Measurements from ENCODE around the gene TEX2.
"Not testable (repeated sequence)": the region's sequence is repeated elsewhere in the genome, so short reads cannot be mapped to it uniquely, and the experiment has no call there.

TEX2 gene

GRCh38 chr17:64236827-64237403 lies 26.1 kb downstream of the TEX2 start:
- no peak for DNase-seq (ENCODE audit: low read depth)

GRCh38 chr17:64234961-64235360 lies 28.1 kb downstream of the TEX2 start:
- DNase-seq (ENCODE audit: low read depth): no peak

- no peak for DNase-seq (ENCODE audit: low read depth)
These were observed 30.4 kb downstream of the TEX2 start for GRCh38 chr17:64232466-64233262.

DNA sequence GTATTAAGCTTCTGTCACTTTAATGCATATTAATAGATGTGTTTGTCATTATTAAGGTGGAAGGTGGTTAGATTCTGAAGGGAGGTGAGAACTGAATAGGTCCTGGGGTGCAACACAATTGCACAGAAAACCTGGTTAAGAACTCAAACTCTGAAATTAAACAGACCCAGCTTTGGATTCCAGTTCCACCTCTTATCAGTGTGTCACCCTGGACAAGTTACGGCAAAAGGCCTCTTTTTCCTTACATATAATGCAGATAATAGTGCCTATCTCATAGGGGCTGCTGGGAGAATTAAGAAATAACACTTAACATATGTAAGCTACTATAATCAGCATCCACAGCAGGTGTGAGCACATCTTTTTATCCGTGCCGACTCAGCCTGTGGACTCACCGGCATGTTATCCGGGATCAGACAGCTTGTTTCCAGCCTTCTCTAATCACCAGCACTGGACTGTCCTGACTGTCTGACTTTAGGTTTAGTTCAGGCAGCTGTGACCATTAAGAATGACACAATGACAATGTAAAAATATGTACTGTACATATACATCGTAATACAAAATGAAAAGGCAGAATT lies 31.4 kb downstream of the TEX2 start:
- no peak for DNase-seq (ENCODE audit: low read depth)

DNA sequence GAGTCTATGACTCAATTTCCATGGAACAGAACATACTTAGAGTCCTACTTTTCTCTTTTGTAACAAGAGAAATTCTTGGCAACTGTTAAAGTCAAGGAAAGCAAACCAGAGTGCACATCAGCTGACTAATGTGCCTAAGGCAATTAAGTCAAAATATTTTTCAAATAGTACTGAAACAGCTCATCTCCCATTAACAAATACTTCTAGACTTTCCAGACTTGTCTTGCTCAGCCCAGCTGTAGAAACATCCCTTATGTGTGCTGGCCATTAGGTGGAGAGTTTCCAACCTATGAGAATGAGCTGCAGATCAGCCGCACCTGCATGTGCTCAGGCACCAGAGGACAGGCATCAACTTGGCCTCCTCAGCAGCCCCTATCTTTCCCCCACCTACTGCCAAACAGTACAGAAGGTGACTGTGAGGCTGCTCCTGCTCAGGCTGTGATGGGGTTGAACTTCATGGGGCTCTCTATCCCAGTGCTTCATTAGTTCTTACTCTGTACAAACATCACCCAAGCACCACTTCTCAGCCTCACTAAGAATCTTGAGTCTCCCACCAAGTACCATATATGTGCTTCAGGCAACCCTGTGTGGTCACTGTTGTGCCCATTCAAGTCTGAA lies 32.2 kb downstream of the TEX2 start:
- peak; percentile 86 for DNase-seq (ENCODE audit: low read depth)

DNA sequence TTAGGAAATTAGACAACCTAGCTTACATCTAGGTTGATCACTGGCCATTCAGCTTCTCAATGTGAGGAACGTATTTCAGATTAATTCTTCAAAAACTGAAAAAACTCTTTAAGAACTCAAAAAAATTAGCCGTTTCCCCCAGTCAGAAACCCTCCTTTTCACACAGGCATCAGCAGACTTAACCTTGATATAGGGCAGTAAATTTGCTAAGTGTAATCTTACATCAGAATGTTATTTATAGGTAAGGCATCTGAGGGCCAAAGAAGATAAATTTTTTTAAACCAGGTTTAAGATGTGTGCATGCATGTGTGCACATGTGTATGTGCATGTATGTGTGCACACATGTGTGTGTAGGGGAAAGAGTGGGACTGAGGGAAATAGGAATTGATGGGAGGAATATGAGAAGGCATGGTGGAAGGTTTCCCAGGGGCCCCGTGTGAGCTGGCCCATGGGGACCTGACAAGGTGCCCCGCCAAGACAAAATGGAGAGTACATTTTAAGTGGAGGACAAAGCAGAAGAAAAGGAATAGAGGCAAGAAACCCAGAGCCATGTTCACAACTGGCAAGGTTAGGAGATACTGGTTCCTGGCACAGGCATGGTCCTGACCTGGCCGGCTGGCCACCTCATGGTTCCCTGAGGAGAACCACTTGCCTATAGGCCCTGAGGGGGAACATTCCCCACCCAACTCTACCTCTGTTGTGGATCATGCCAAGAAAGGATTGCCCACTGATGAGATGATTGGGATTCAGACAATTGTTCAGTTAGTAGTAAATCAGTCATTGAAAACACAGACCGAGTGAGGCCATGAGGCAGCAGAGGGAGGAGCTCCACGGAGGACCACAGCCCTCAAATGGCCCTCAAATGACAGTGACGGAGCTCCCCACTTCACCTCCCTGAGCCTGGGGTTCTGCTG lies 33.0 kb downstream of the TEX2 start:
- no peak for DNase-seq (ENCODE audit: low read depth)

DNA sequence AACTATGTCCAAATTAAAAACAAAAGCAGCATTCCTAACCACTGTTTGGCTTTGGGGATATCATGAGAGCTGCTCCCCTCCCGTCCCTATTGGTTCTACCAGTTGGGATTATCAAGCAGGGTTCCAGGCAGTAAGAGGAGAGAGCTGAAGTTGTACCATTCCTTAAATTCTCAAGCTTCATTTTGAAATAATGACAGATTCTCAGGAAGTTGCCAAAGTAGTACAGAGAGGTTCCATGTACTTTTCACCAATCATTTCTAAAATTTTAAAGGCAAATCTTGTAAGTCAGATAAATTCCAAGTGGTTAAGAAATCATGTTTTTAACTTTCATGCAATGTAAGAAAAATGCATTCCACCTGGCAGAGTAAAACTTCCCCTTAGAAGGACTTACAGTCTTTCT lies 36.9 kb downstream of the TEX2 start:
- DNase-seq (ENCODE audit: low read depth): no peak

- DNase-seq (ENCODE audit: low read depth): no peak
These were observed 37.6 kb downstream of the TEX2 start for GRCh38 chr17:64225410-64225809.

DNA sequence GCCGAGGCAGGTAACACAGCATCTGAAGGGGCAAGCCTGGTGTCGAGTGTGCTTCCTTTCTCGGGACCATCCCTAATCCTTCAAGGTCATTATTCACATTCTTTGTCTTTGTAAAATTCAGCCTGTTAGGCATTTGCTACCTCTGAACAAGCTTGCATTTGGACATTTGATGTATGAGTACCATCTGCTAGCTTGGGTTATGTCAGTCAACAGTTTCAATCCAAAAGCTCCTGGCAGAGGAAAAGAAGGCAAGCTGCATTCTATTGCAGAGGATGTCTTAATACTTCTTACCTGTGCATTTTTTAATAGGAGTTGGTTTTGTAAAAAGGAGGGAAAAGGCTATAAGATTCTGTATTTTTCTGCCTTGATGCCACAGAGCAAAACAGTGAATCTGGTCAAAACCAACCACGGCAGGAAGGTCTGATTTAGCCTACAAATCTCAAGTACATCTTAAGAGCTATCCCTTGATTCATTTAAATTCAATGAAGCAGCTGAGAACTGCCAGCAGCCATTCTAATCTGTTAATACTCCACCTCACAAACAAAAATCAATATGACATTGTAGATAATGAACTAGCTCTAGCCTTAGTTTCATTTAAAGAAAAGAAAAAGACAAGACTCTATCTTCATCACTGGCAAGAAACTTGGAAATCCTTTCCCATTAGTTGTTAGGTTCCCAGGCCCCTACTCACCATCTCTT lies 39.0 kb downstream of the TEX2 start:
- no peak for DNase-seq (ENCODE audit: low read depth)

DNA sequence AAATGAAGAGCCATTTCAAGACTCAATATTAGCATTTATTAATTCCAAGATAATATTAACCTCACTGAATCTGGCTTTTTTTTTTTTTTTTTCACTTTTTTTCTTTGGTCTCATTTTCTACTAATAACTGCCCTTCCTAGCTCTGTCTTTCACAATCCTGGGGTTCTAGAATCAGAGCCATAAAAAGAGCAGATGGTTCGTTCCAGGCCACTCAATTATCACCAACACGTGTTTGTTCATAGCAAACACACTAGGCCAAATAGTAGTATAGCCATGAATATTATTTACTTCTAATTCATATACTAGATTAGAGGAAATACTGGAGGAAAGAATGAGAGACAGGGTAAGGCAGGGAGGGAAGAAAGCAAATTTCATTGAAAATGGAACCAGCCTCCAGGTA lies 39.8 kb downstream of the TEX2 start:
- no peak for DNase-seq (ENCODE audit: low read depth)

- DNase-seq (ENCODE audit: low read depth): no peak
These were observed 41.4 kb downstream of the TEX2 start for GRCh38 chr17:64221679-64222078.

GRCh38 chr17:64220604-64221003 lies 42.5 kb downstream of the TEX2 start:
- DNase-seq (ENCODE audit: low read depth): not testable (repeated sequence)

GRCh38 chr17:64219571-64219970 lies 43.5 kb downstream of the TEX2 start:
- no peak for DNase-seq (ENCODE audit: low read depth)

DNA sequence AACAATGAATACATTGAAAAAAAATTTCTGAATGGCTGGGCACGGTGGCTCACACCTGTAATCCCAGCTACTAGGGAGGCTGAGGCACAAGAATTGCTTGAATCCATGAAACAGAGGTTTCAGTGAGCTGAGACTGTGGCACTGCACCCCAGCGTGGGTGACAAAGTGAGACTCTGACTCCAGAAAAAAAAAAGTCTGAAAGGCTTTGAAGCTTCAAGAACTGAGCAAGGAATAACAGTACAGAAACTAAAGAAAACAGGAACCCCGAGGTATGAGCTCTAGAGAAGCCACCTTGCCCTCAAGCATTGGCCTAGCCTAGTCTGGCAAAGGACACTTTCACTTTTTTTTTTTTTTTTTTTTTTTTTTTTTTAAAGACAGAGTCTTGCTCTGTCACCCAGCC lies 45.0 kb downstream of the TEX2 start:
- no peak for DNase-seq (ENCODE audit: low read depth)

DNA sequence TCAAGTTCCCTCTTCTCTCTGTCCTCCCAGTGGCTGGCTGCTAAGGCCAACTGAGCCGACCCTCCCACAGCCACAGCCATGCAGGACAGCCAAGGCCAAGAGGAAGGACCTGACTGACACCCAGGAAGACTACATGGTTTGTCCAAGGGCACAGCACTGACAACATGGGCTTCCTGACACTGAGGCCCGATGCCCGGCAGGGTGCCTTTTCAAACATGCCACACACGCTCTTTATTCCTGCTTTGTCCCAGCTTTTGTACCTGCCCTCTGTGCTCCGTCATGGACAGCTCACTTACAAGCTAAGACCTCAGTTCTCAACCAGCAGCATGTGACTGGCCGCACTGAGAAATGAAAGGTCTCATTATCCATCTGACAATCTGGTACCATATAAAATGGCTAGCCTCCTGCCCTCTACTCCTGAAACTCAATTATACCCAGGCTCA lies 45.8 kb downstream of the TEX2 start:
- DNase-seq (ENCODE audit: low read depth): no peak

DNA sequence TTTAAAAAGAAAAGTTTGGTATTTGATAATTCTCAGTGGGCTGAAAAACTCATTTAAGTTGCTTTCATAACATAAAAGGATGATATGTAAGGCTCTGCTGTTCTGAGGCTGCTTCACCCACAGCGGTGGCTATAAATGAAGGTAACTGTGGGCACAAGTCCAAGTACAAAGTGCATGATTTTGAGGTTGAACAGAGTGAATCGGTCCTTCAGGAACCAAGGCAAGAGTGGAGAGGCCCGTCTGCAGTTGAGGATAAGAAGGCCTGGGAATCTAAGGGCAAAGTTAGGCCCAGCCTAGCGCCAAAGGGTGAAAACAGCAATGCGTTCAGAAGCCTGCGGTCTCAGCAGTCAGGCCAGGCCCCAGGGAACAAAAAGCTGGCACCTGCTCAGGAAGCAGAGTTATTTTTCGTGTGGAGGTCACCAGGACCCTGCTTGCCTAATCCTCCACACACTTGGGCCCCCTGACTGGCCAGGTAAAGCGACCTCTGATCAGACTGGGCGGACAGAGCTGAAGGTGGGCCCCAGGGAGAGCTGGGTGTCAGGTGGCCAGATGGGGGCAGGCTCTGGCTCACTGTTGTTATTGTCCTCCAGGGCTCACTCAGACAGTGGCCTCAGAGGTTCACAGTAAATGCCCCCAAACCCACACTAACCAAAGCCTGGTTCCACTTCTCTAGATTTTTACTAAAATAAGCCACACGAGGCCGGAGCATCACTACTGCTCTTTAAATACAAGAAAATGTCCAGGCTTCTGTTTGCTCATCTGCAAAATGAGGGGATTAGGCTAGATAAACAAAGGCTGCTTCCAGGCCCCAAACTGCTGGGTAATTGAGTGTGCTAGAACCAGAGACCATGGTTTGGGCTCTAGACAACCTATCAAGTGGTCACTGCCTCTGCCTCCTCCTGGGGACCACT lies 46.5 kb downstream of the TEX2 start:
- DNase-seq (ENCODE audit: low read depth): no peak

GRCh38 chr17:64216000-64216337 lies 47.1 kb downstream of the TEX2 start:
- no peak for DNase-seq (ENCODE audit: low read depth)

GRCh38 chr17:64214950-64215349 lies 48.1 kb downstream of the TEX2 start:
- no peak for DNase-seq (ENCODE audit: low read depth)

DNA sequence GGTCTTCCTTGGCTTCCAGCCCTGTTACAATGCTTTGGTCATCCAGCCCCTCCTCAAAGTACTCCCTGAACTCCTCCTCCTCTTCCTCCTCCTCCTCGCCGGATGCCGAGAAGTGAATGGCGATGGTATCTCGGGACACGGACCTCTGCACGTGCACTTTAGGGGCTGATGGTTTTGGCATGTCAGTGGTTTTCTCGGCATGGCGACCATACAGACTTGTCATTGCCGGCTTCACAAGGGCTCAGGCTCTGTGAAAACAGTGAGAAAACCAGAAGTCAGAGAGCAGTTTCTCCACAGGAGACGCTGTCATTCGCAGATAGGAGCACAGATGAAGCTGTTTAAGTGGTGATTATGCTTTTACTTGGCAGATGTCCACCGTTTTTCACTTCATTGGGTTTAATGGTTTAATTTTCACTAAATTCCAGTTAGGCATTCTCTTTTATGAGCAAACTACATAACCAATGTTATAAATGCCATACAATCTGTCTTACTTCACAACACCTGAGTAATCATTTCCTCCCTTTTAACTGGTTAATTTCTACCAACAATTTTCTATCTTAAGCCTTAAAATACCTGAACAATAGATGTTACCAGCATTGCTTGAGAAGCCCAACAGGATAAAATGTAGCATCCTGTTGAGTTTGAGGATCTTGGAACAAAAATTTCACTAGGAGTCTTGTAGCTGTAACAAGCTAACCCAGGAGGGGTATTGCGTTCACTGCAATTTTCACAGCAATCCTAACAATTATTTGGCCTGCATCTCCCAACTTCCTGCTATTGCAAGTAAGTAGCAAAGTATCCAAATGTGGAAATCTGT lies 48.9 kb downstream of the TEX2 start:
- no peak for DNase-seq (ENCODE audit: low read depth)

- DNase-seq (ENCODE audit: low read depth): no peak
These were observed 50.9 kb downstream of the TEX2 start for GRCh38 chr17:64212122-64212521.

Data from GM04504 (cell line).